ENCODE results near the gene CHIT1.
A peak's percentile ranks its signal among the peaks of the same experiment; 100 is the strongest.

CHIT1 gene

DNA sequence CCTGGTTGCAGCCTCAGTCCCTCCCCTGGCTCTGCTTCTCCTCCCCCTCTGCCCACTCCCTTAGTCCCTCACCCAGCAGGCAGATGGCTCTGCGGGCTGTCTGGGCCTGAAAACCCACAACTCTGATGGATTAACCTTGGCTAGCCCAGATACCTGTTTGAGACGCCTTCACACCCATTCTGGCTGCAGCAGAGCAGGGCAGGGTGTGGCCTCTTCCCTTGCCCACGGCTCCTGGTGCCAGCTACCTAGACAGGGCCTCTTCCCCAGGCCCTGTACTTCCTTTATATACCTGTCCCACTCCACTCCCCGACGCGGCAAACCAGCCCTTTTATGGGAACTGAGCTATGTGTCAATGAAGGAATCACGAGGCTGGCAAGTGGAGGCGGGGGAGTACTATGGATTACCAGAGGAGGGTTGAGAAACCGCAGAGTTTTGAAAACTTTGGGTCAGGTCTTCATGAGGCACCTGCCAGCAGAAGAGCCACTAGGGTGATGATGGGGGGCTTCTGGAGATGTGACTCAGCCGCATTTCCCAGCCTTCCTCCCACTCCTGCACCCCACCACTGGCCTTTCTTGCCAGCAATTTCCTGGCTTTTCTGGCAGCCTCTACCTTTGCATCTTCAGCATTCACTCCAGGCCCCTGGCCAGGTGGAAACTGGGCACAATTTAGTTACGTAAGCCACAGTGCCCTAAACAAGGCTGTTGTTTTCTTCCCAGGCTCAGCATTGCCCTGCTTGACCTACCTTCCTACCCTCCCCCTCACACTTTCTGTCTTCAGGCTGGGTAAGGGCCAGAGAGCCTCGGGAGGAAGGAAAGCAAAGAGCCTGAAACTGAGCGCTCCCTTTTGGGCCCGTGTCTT, 42.8 kb downstream of the CHIT1 start, which contains the start of gene CHI3L1:
CHI3L1 (minus strand) TSS at position 259 of the 858 bp plus-strand sequence; CDS start at position 178, 81 bp downstream.
- peak; percentile 23 for DNase-seq

DNA sequence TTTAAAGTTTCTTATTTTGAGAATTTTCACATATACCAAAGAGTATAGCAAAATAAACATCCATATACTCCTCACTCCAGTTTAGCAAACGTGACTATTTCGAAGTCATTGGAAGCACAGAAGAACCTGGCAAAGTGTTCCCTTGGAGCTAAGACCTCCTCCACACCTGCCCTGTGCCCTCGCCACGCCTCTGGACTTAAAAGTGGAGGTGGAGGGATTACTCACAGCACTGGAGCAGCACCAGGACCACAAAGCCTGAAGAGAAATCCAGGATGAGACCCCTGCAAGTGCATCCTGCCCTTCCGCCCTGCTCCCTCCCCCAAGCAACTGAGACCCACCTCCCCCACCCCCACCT, 43.4 kb downstream of the CHIT1 start:
- peak; percentile 23 for DNase-seq

DNA sequence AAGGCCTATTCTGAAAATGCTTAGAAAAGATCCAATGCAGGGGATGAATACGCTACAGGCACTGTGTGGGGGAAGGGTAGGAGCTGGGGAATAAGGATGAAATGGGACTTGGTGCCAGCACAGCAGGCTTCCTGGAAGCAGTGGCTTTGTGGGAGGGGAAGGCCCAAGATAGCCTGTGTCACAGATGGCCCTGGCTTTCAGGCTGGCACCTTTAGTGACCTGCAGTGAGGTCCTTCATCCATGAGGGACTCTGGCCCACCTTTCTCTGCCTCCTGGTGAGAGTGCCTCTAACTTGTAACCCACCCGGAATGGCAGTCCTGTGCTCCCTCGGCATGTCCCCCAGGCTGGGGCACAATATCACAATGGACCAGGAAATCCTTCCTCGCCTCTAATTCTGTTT, 43.9 kb downstream of the CHIT1 start:
- no peak for DNase-seq

DNA sequence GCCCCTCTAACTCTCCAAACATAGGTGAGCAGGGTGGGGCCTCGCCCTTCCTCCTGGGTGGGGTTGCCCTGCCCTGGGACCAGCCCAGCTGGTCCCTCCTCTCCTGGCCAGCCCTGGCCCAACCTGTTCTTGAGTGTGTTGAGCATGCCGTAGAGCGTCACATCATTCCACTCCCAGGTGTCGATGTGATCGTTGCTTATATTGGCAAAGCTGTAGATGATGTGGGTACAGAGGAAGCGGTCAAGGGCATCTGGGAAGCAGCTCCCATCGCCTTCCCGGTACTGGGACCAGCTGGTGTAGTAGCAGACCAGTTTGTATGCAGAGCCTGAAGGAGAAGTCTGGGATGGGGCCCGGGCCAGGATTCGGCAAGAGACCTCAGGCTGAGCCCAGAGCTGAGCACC, 44.4 kb downstream of the CHIT1 start:
- no peak for DNase-seq

DNA sequence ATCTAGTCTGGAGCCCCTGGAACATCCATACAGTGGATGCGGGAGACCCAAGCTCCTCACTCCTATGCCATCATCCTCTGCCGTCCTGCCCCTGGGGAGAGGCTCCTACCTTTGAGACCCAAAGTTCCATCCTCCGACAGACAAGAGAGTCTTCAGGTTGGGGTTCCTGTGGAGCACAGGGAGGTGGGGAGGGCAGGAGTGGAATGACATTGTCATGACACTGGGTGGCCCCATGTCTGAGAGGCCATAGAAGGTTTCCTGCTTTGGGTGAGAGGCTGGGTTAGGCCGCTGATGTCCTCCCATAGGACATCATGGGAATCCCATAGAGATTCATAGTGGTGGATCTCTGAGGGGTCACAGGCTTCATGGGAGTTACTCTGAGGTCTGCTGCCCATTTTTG, 45.0 kb downstream of the CHIT1 start:
- DNase-seq = no peak

DNA sequence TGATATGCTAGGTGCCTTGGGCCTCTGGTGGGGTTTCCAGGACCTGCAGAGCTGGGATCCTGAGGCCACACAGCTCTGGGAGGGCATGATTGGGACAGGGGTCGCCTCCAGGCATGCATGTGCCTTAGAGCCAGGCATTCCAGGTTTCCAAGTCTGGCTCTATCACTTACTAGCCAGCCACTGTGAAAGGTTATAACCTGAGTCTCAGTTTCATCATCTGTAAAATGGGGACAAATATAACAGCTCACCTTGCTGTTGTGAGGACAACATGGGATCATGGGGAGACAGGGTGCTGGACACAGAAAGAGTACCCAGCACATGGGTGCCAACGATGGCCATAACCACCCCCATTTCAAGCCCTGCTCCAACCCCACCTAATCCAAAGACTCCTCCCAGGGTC, 45.6 kb downstream of the CHIT1 start:
- no peak for DNase-seq

DNA sequence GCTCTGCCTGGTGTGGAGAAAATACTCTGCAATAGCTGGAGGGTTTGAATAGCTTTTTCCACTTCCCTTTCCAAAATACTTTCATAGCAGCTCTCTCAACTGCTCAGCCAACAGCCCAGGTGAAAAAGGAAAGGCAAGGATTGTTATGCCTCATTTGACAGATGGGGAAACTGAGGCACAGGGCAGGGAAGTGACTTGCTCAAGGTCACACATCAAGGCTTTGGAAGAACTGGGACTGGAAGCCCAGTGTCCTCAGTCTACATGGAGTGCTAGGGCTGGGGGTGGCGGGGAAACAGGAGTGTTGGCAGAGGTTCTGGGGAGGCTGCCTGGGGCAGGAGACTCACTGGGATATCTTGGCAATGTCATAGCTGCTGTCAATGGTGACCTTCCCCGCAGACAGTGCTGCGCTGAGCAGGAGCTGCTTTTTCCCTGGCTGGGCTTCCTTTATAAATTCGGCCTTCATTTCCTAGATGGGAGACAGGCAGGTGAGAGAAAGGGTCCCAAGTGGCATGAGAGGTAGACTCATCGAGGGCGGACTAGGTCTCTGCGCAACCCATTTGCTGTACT, 47.0 kb downstream of the CHIT1 start:
- no peak for DNase-seq

DNA sequence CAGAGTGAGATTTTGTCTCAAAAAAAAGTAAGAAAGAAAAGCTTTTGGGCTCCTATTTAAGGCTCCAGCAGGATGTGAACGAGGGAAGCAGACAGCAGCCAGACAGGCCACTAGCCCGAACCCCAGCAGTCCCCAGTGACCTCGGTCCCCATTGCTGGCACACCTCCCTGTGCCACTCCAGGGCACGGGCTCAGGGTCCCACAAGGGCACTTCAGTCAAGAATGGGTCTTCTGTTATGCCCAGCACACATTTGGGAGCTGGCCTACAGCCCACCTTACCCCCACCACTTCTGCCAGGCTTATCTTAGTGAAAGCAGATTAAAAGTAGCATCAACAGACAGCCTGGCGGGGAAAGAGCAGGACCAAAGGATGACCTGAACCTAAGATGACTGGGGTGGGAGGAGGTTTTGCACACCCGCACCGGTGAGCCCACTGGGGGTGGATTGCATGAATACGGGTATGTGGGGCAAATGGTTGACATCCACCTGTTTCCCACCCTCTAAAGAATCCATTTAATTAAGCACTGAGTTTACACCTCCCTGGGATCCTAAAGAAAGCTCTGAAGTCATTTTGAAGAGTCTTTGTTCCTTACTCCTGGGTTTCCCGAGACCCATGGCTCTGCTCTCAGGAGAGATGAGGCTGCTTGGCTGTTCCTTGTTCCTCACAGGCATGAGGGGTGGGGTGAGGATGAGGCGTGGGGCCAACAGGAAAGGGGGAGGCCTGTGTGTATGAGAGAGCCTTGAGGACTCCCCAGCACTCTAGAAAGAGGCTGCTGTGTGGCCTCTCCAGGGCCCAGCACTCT, 47.7 kb downstream of the CHIT1 start:
- no peak for DNase-seq

DNA sequence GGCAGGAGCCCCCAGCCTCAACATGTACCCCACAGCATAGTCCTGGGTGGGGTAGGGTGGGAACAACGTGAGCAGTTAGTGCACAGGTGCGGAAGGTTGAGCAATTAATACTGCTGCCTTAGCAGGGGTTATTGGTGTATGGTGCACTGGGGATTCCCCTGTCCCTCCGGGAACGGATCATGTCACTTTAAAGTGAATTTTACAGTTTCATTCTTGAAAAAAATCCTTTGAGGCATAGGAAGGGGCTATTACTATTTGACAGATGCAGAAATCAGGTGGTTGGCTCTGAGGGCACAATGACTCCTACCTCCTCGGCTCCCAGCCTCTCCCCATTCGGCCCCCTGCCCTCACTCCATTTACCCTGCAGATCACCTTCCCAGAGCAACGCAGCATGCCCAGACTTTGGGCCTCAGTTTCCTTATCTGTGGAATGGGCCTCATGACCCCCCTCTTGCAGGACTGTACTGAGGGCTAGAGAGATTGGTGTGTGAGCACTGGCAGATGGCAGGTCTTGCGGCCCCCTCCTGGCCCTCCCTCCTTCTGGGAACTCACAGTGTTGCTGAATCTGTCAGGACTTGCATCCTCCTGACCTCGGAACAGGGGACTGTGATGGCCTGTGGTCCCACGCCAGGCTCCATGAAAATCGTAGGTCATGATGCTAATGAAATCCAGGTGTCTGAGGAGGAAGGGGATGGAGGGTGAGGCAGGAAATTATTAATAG, 48.7 kb downstream of the CHIT1 start:
- DNase-seq = no peak

DNA sequence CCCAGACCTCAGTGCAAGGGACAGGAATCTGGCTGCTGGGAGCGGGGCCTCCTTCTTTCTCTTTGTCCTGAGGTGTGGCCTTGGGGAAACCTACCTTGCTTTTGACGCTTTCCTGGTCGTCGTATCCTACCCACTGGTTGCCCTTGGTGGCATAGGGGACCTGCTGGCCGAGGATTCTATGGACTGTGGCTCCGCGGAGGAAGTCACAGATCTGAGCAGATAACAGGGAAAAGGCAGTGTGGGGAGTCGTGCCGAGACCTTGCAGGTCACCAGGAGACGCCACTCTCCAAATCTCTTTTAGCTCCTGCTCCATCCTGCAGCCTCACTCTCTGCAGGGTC, 49.8 kb downstream of the CHIT1 start:
- no peak for DNase-seq

DNA sequence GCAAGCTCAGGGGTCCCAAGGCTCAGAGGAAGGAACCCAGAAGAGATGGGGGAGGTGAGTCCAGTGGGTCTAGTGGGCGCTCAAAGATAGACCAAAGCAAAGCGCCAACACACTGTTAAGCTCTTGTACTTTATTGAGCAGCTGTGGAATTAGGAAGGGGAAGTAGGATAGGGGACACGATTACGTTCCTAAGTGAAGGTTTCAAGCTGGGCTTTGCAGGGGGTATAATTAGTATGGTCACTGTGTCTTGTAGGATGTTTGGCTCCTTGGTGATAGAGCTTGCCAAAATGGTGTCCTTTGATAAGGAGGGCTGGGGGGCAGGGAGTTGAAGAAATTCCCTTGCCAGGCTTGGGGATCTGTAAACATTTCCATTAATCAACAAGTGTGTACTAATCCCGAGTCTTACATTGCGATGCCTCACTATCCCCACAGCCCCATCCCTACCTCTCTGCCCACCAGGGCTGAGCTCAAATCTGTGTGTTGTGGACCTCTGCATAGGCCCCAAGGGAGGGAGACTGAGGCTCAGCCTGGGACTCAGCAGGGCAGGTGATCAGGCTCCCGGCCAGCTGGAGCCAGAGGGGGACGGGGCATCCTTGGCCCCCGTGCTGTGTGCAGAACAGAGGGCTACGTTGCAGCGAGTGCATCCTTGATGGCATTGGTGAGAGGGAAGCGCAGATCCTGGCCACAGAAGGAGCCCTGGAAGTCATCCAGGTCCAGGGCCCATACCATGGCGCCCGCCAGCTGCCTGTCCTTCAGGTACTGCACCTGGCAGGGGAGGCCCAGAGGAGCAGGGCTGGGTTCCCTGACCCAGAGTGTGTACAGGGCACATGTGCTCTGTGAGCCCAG, 50.4 kb downstream of the CHIT1 start:
- peak; percentile 19 for DNase-seq

DNA sequence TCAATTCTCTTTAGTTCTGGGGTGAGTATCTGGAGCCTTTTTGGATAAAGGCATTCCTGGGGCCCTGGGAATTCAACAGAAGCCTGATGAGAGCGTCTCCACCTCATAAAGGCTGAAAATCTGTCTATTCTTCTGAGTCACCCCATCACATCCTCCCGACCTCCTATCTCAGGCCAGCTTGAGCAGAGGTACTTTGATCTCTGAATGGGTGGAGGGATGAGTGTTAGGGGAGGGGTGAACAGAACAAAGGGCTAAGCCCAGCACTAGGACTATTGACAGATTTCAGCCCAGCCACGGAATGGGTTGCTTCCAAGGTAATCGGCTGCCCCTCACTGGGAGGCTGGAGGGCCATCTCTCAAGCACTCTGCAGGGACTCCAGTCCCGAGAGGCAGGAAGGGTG, 51.4 kb downstream of the CHIT1 start:
- DNase-seq = no peak

DNA sequence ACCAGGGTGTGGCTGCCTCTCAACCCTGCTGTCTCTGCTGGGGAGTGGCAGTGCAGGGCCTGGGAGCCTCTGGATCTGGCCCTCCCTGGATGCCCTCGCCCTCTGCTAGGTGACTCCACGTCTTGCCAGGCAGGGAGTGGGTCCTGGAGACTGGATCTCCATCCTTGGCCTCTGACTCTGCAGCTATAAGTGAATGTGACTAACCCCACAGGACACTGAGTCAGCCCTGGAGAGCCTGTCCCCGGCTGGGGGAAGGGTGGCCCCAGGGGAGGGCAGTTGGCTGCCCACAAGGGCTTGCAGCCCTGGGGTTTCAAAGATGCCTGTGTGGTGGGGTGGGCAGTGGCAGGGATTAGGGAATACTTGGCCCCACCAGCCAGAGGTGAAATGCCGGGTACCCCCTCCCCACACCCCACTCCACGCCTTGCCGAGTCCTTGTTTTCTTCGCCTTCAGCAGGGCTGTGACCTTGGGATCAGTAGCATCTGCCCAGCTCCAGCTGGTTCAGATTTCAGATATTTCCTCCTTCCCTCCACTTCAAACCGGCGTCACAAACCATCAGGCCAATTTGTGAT, 51.9 kb downstream of the CHIT1 start:
- DNase-seq = no peak

DNA sequence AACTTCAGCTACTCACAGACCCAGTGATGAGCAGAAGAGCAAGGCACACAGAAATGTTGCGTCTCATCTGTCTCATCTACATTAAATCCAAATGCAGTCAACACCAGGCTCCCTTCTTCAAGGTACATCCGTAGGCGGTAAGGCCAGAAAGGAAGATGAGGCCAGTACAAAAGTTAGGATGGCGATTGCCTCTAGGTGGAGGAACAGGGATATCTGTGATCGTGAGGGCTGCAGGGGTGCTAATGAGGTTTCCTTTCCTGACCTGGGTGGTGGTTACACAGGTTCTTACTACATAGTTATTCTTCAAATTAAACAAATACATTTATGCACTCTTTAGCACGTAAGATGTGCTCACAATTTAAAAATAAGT, 52.5 kb downstream of the CHIT1 start:
- no peak for DNase-seq

DNA sequence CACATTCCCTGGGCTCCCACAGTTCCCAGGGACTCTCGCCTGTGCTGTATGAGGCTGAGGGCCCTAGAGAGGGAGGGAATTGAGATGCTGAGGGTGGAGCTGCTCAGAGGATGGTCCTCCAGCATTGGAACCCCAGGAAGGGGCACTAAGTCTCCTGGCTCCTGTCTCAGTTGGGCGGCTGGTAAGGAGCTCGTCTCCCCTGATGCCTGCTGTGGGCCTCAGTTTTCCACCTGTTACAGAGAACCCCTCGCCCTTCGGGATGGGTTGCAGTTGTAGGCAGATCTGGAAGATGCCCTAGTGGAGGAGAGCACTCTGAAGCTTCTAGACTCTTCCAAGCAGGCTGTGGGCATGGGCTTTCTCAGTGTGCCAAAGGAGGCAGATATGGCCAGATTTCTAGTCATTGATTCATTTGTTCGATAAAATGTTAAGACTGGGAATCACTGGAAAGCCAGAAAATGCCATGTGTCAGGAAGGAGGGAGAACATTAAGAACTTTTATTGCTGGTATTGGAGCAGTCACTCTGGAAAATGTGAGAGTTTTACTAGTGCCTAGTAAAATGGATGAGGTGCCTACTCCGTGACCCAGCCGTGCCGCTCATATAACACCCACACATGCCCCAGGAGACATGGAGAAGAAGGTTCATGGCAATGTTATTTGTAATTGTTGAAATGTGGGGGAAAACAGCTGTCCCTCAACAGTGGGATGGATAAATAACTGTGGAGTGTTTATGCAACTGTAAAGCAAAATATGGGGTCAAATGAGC, 53.0 kb downstream of the CHIT1 start:
- no peak for DNase-seq

DNA sequence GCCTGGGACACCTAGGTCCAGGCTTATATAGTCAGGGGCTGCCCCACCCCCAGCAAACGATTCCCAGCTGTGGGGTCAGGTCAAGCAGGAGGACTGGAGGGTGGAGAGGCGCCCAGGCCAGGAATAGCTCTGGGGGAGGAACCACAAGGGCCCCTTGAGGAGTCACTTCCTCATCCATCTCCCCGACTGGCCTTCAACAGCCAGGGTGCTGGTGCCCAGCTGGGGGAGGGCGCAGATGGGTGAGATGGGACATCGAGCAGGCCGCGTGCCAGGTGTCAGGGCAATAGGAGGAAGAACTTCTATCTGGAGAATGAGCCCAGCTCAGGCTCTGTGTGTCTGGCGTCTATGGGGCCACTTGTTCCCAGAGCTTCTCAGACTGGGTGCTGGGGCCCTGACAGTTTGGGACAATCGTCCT, 53.6 kb downstream of the CHIT1 start:
- DNase-seq = no peak

DNA sequence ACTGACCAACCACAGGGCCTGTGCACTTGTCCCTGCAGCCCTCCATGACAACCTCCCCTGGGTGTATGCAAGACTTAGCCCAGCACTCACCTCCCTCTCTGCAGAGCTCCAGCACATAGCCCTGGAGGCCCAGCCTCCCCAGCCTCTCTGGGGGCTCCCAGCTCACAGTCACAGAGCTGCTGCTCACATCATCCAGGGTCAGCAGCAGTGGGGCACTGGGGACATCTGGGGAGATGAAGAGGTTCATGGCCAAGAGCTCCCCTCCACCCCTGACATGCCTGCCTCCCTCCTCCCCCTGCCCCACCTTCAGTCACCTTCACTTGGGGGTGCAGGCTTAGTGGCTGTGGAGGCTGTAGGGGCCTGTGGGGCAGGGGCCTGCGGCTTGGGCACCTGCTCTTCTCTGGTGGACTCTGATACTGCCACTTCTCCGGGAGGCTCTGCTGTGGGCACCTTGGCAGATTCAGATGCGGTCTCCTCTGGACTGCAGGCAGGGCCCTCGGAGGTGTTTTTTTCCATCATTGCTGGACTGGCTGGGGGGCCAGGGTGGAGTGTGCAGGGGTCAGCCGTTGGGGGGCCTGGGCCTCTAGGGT, 54.1 kb downstream of the CHIT1 start, which contains the start of gene MYBPH:
MYBPH (minus strand) TSS at position 590 of the 590 bp plus-strand sequence; CDS start at position 519, 71 bp downstream.
- DNase-seq = no peak

DNA sequence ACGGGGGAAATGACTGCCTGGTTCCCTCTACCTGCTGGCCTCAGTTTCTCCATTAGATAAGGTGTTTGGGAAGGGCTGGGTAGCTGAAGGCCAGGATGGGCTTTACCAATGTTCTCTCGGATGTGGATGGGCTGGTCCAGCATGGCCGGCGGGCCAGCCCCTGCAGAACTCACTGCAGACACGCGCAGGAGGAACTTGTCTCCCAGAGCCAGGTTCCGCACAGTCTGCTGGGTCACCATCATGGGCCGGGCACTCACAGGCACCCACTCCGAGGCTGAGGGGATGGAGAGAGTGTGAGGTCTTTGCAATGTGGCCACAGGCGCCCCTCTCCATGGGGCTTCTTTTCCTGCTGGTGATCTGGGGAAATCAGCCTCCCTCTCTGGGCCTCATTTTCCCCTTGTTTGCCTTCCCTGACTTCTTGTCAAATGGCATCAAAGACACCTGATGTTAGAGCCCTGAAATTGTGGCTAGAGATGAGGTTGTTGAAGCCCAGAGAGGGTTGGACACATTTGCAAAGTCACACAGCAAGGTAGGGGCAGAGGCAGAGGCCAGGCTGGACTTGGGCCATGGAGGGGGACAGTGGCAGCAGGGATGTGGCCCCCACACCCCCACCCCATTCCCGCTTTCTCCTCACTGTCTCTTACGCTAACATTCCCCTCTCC, 55.0 kb downstream of the CHIT1 start:
- DNase-seq = no peak

DNA sequence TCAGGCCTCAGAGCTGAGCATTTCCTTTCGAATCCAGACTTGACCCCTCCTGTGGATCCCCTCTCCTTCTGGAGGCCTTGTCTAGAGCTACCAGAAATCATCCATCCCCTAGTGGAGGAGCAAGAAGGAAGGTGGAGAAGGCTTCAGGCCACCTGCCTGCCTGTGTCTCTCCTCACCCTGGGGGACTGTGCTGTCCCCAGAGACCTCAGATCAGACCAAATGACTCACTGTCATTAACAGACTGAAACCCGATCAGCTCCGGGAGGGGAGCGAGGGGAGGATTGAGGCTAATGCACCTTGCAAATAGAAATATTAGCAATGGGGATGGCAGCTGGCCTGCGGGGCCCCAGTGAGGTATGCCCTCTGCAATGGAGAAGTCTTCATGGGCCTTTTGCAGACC, 55.9 kb downstream of the CHIT1 start:
- no peak for DNase-seq

DNA sequence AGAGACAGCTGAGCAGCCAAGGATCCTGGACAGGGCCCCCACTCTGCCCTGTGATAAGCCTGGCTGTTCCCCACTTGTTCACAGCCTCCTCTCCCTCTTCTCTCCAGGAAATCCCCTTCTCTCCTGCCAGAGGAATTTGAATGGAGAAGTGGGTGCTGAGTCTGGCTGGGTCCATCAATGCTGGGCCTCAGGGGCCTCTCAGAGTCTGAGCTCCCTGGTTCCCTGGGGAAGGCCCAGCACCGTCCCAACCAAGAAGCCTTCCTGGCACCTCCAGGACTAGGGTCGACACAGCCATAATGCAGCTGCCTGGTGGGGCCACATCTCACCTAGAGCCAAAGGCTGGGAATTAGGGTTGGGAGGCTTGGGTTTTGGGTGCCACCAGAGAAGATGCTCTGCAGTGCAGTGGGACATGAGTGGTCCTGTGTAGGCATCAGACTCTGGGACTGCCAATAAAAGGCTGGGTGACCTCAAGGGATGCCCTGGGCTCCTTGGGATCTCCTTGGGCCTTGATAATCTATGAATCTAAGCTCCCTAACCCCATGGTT, 56.4 kb downstream of the CHIT1 start:
- DNase-seq = no peak
